Ishikawa (cell line): Measurements from ENCODE around the gene SLC2A4.

ENCODE experiments used
- MAX ChIP-seq: IDR thresholded peaks from 2 replicates; pipeline ENCODE4 v1.6.1; 2012
- RAD21 ChIP-seq: IDR thresholded peaks from 2 replicates; pipeline ENCODE4 v1.6.1; 2012; ENCODE audit warnings: low read depth
- REST ChIP-seq: IDR thresholded peaks from 2 replicates; pipeline ENCODE4 v1.6.1; 2012; ENCODE audit warnings: low read depth, mild to moderate bottlenecking
- USF1 ChIP-seq: IDR thresholded peaks from 2 replicates; pipeline ENCODE4 v1.6.1; 2012
- ZBTB7A ChIP-seq: IDR thresholded peaks from 2 replicates; pipeline ENCODE4 v1.6.1; 2012; ENCODE audit warnings: low read depth

- no peak for TF ChIP-seq USF1
- TF ChIP-seq RAD21 = no peak
- TF ChIP-seq REST = no peak
- no peak for TF ChIP-seq MAX
- TF ChIP-seq ZBTB7A = no peak
These were observed 31.7 kb upstream of the SLC2A4 start for GRCh38 chr17:7249830-7250229.
